Measurements from ENCODE around the gene B4GALNT3. TPM values are rescaled to one million over a fixed set of nuclear protein-coding genes. Genes with fewer than 3 reads are reported as not detected.

The B4GALNT3 gene
- total and polyA plus RNA-seq, 2 of the 13 experiments (the other 11 are each of a cell fraction or from before 2014, with no cell fraction given), result 3.2 to 4.4 TPM

DNA sequence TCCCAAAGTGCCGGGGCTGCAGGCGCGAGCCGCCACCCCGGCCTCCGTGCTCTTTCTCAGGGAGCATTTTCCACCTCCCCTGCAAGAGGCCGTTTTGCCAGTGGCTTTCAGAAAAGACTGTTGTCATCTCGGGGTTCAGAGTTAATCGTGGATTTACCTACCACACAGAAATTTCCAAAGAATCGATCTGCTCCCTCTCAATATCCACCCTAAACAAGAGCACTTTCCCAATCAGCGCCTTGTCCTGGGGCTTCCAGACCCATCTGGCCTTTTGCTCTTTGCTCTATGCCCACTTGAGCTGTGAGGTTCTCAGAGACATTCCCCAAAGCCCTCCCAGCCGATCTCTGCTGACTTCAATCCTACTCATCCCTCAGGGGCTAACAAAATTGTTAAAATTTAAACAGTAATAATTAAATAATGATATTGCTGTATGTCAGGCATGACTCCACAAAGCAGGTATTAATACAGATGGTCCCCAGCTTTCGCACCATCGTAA, 116.9 kb downstream of the B4GALNT3 start (continued):
- TF ChIP-seq, protein P1, sequence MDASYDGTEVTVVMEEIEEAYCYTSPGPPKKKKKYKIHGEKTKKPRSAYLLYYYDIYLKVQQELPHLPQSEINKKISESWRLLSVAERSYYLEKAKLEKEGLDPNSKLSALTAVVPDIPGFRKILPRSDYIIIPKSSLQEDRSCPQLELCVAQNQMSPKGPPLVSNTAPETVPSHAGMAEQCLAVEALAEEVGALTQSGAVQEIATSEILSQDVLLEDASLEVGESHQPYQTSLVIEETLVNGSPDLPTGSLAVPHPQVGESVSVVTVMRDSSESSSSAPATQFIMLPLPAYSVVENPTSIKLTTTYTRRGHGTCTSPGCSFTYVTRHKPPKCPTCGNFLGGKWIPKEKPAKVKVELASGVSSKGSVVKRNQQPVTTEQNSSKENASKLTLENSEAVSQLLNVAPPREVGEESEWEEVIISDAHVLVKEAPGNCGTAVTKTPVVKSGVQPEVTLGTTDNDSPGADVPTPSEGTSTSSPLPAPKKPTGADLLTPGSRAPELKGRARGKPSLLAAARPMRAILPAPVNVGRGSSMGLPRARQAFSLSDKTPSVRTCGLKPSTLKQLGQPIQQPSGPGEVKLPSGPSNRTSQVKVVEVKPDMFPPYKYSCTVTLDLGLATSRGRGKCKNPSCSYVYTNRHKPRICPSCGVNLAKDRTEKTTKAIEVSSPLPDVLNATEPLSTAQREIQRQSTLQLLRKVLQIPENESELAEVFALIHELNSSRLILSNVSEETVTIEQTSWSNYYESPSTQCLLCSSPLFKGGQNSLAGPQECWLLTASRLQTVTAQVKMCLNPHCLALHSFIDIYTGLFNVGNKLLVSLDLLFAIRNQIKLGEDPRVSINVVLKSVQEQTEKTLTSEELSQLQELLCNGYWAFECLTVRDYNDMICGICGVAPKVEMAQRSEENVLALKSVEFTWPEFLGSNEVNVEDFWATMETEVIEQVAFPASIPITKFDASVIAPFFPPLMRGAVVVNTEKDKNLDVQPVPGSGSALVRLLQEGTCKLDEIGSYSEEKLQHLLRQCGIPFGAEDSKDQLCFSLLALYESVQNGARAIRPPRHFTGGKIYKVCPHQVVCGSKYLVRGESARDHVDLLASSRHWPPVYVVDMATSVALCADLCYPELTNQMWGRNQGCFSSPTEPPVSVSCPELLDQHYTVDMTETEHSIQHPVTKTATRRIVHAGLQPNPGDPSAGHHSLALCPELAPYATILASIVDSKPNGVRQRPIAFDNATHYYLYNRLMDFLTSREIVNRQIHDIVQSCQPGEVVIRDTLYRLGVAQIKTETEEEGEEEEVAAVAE (CRISPR knock-in tag; IDR thresholded peaks at IDR 0.05; ENCODE audit: borderline replicate concordance), result no peak
- TF ChIP-seq ZNF567 (CRISPR knock-in tag; IDR thresholded peaks at IDR 0.05; ENCODE audit: borderline replicate concordance) (no peak), FOXA1 (IDR thresholded peaks at IDR 0.05) (no peak), FOXA1 (CRISPR knock-in tag; IDR thresholded peaks at IDR 0.05) (0 out of 2 replicates have a peak, but pooled peaks have one; percentile 0), ASH2L (IDR thresholded peaks at IDR 0.05; ENCODE audit: insufficient read length, low read depth, low read length) (no peak), ZNF558 (CRISPR knock-in tag; IDR thresholded peaks at IDR 0.05; ENCODE audit: borderline replicate concordance) (0 out of 2 replicates have a peak, but pooled peaks have one; percentile 23), ZNF883 (CRISPR knock-in tag; IDR thresholded peaks at IDR 0.05; ENCODE audit: not compliant biosample characterization) (no peak), NCOA1 (CRISPR knock-in tag; IDR thresholded peaks at IDR 0.05) (no peak), GLI4 (CRISPR knock-in tag; IDR thresholded peaks at IDR 0.05; ENCODE audit: borderline replicate concordance) (0 out of 2 replicates have a peak, but pooled peaks have one; percentile 13), GABPB1 (CRISPR knock-in tag; IDR thresholded peaks at IDR 0.05) (peak; percentile 29; the same call in 1 of the 2 replicates), ZNF235 (CRISPR knock-in tag; IDR thresholded peaks at IDR 0.05; ENCODE audit: borderline replicate concordance) (no peak)
- TF ChIP-seq, protein P2, sequence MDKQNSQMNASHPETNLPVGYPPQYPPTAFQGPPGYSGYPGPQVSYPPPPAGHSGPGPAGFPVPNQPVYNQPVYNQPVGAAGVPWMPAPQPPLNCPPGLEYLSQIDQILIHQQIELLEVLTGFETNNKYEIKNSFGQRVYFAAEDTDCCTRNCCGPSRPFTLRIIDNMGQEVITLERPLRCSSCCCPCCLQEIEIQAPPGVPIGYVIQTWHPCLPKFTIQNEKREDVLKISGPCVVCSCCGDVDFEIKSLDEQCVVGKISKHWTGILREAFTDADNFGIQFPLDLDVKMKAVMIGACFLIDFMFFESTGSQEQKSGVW (CRISPR knock-in tag; IDR thresholded peaks at IDR 0.05; ENCODE audit: borderline replicate concordance), result peak; percentile 18; the same call in 1 of the 2 replicates
- TF ChIP-seq, protein P3, sequence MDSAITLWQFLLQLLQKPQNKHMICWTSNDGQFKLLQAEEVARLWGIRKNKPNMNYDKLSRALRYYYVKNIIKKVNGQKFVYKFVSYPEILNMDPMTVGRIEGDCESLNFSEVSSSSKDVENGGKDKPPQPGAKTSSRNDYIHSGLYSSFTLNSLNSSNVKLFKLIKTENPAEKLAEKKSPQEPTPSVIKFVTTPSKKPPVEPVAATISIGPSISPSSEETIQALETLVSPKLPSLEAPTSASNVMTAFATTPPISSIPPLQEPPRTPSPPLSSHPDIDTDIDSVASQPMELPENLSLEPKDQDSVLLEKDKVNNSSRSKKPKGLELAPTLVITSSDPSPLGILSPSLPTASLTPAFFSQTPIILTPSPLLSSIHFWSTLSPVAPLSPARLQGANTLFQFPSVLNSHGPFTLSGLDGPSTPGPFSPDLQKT (CRISPR knock-in tag; IDR thresholded peaks at IDR 0.05; ENCODE audit: borderline replicate concordance), result no peak
